SH-SY5Y (cell line): Measurements from ENCODE around the gene KCNJ16.

Experiments used
- GATA2 ChIP-seq: IDR thresholded peaks from 2 replicates; pipeline ENCODE4 v1.6.1; 2011; ENCODE audit warnings: mild to moderate bottlenecking, low read depth, low read length
- GATA3 ChIP-seq: IDR thresholded peaks from 2 replicates; pipeline ENCODE4 v1.6.1; 2011; ENCODE audit warnings: low read depth, mild to moderate bottlenecking, low read length, moderate library complexity

- TF ChIP-seq GATA2, result no peak
- no peak for TF ChIP-seq GATA3
Measured at GRCh38 chr17:70110443-70110880, 35.4 kb downstream of the KCNJ16 start.
